ENCODE data around the gene FNDC8.
"Not testable (repeated sequence)": the region's sequence is repeated elsewhere in the genome, so short reads cannot be mapped to it uniquely, and the experiment has no call there.

FNDC8 gene

DNA sequence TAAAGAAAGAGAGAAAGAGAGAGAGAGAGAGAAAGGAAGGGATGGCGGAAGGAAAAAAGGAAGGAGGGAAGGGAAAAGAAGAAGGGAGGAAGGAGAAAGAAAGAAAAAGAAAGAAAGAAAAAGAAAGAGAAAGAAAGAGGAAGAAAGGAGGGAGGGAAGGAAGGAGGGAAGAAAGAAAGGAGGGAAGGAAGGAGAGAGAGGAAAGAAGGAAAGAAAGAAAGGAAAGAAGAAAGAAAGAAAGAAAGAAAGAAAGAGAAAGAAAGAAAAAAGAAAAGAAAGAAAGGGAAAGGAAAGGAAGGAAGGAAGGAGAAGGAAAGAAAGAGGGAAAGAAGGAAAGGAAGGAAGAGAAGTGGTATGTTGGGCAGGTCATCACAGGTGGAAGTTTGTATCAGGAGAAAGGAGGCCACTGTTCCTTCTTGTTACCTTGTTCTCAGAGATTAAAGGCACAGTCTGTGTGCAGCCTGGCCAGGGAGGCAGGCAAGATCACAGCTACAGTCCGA, 53.5 kb downstream of the FNDC8 start:
- DNase-seq = no peak

GRCh38 chr17:35175638-35176415, 54.4 kb downstream of the FNDC8 start:
- DNase-seq = no peak

- no peak for DNase-seq
These were observed 55.5 kb downstream of the FNDC8 start for GRCh38 chr17:35176897-35177296.

- DNase-seq = not testable (repeated sequence)
These were observed 58.0 kb downstream of the FNDC8 start for GRCh38 chr17:35179379-35179778.
